Measurements from ENCODE around the gene ARMS2. TPM values are rescaled to one million over a fixed set of nuclear protein-coding genes. Genes with fewer than 3 reads are reported as not detected.

The ARMS2 gene
- total RNA-seq, 1 donor from 2014 or later: not detected

- DNase-seq (ENCODE audit: low read depth): no peak
- no peak for TF ChIP-seq CTCF (IDR thresholded peaks at IDR 0.05; ENCODE audit: insufficient read depth, low read length, severe bottlenecking)
- H3K4me3 ChIP-seq (ENCODE audit: low read depth, low read length): no peak overlapping the region
- FAIRE-seq: peak; percentile 72
- H3K27me3 ChIP-seq (ENCODE audit: control insufficient read depth, insufficient read depth, low read length): no peaks in the 10 kb centered on the region
- H3K36me3 ChIP-seq (ENCODE audit: control insufficient read depth, insufficient read depth, low read length): peaks cover 3% of the 10 kb centered on the region
Measured at GRCh38 chr10:122480146-122480833, 25.8 kb downstream of the ARMS2 start.

- no peaks in the 10 kb centered on the region for H3K27me3 ChIP-seq (ENCODE audit: control insufficient read depth, insufficient read depth, low read length)
- FAIRE-seq: peak; percentile 92
- no peak for DNase-seq (ENCODE audit: low read depth)
- no peak overlapping the region for H3K4me3 ChIP-seq (ENCODE audit: low read depth, low read length)
- TF ChIP-seq CTCF (IDR thresholded peaks at IDR 0.05; ENCODE audit: insufficient read depth, low read length, severe bottlenecking): no peak
- H3K36me3 ChIP-seq (ENCODE audit: control insufficient read depth, insufficient read depth, low read length): peaks cover 6% of the 10 kb centered on the region
Measured at GRCh38 chr10:122481296-122482056, 27.0 kb downstream of the ARMS2 start.

GRCh38 chr10:122484276-122485060, 30.0 kb downstream of the ARMS2 start:
- H3K27me3 ChIP-seq (ENCODE audit: control insufficient read depth, insufficient read depth, low read length): no peaks in the 10 kb centered on the region
- H3K4me3 ChIP-seq (ENCODE audit: low read depth, low read length): no peak overlapping the region
- no peak for DNase-seq (ENCODE audit: low read depth)
- no peak for TF ChIP-seq CTCF (IDR thresholded peaks at IDR 0.05; ENCODE audit: insufficient read depth, low read length, severe bottlenecking)
- peaks cover 8% of the 10 kb centered on the region for H3K36me3 ChIP-seq (ENCODE audit: control insufficient read depth, insufficient read depth, low read length)
- FAIRE-seq: peak; percentile 92

GRCh38 chr10:122485670-122486069, 31.2 kb downstream of the ARMS2 start:
- peaks cover 8% of the 10 kb centered on the region for H3K36me3 ChIP-seq (ENCODE audit: control insufficient read depth, insufficient read depth, low read length)
- TF ChIP-seq CTCF (IDR thresholded peaks at IDR 0.05; ENCODE audit: insufficient read depth, low read length, severe bottlenecking): no peak
- no peak overlapping the region for H3K4me3 ChIP-seq (ENCODE audit: low read depth, low read length)
- FAIRE-seq (no peak), DNase-seq (ENCODE audit: low read depth) (no peak)
- H3K27me3 ChIP-seq (ENCODE audit: control insufficient read depth, insufficient read depth, low read length): no peaks in the 10 kb centered on the region

- Histone ChIP-seq H3K36me3 (ENCODE audit: control insufficient read depth, insufficient read depth, low read length) (peaks cover 8% of the 10 kb centered on the region), H3K4me3 (ENCODE audit: low read depth, low read length) (no peak overlapping the region), H3K27me3 (ENCODE audit: control insufficient read depth, insufficient read depth, low read length) (no peaks in the 10 kb centered on the region)
- FAIRE-seq (no peak), DNase-seq (ENCODE audit: low read depth) (no peak)
- TF ChIP-seq CTCF (IDR thresholded peaks at IDR 0.05; ENCODE audit: insufficient read depth, low read length, severe bottlenecking): no peak
Measured at GRCh38 chr10:122486406-122487080, 32.1 kb downstream of the ARMS2 start.
